Thymus (tissue), 11 donors: ENCODE data around the gene CARMIL1. TPM values are rescaled to one million over a fixed set of nuclear protein-coding genes. Genes with fewer than 3 reads are reported as not detected.

Experiments
- DNase-seq, 9 donors: peaks; one replicate each; pipeline ENCODE4 v3.0.0-alpha.2; 2013; ENCODE audit warnings: low spot score in 9 of 9, low read depth in 6 of 9, missing footprints in 1 of 9
- H3K27ac ChIP-seq, 2 donors: one replicate each; pipeline ENCODE4 v1.5.1; 2013; ENCODE audit warnings: control low read depth in 1 of 2, low read depth in 1 of 2, low read length in 1 of 2, mild to moderate bottlenecking in 1 of 2, moderate library complexity in 1 of 2
- H3K27me3 ChIP-seq, 2 donors: one replicate each; pipeline ENCODE4 v1.5.1; 2013; ENCODE audit warnings: low read length in 1 of 2; ENCODE audit not compliant: control insufficient read depth in 2 of 2, insufficient read depth in 1 of 2
- H3K36me3 ChIP-seq, 2 donors: one replicate each; pipeline ENCODE4 v1.5.1; 2013; ENCODE audit warnings: low read length in 1 of 2, mild to moderate bottlenecking in 1 of 2, moderate library complexity in 1 of 2; ENCODE audit not compliant: control insufficient read depth in 2 of 2, insufficient read depth in 2 of 2
- H3K4me1 ChIP-seq, 2 donors: one replicate each; pipeline ENCODE4 v1.5.1; 2013; ENCODE audit warnings: low read length in 2 of 2; ENCODE audit not compliant: control insufficient read depth in 2 of 2, insufficient read depth in 2 of 2
- H3K4me3 ChIP-seq, 2 donors: one replicate each; pipeline ENCODE4 v1.5.1; 2013; ENCODE audit warnings: low read length in 2 of 2, control low read depth in 1 of 2, mild to moderate bottlenecking in 1 of 2
- H3K9me3 ChIP-seq, 2 donors: one replicate each; pipeline ENCODE4 v1.5.1; 2013; ENCODE audit warnings: low read length in 1 of 2, mild to moderate bottlenecking in 1 of 2; ENCODE audit not compliant: control insufficient read depth in 2 of 2, insufficient read depth in 1 of 2
- WGBS: extraction: QIAGEN DNeasy Blood & Tissue Kit; methylation state at CpG from one replicate; pipeline ENCODE4 v1.1.7; 2013; 5-methylcytosine and 5-hydroxymethylcytosine counted together
- polyA plus RNA-seq: library from polyadenylated mRNA; stranded (reverse); fragments of 200-250 nt; gene quantifications from one replicate; pipeline ENCODE4 v1.2.3, GENCODE V29; 2013
- total RNA-seq: library from RNA; stranded (reverse); fragments of 120-200 nt; gene quantifications from one replicate; pipeline ENCODE4 v1.2.4, GENCODE V29; 2013
- donor health status: healthy.

CARMIL1 gene
- total and polyA plus RNA-seq, 2 donors = 17.4 to 29.9 TPM

DNA sequence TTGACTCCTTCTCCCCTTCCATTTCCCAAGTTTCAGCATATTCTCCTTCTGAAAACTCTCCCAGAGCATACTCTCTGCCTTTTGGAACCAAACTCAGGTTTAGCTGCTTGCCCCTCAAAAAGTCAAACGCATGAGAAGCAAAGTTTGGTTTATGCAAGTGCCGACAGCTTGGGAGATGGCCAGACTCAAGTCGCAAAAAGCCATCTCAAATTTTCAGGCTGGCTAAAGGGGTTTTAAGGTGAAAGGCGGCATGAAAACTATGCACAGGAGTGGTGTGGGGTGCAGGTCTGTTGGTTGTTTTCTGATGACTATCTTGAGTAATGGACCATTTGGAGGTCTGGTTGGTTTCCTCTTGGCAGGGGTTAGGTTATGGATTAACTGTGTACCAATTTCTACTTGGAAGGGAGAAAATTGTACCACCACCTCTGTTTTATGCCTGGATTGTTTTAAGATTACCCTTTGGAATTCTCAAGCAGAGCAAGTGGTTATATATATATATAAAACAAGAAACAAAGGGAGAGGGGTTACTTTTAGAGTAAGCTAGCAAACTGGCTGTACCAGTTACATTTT, 320.4 kb downstream of the CARMIL1 start:
- Histone ChIP-seq H3K36me3 (peaks cover 8 to 9% of the 10 kb centered on the region in 2 donors), H3K4me3 (no peak overlapping the region), H3K9me3 (no peaks in the 10 kb centered on the region), H3K27ac (peak overlapping the region in 1 of 2 donors; percentile 20), H3K4me1 (peaks cover 0 to 7% of the 10 kb centered on the region in 2 donors), H3K27me3 (no peaks in the 10 kb centered on the region)
- DNase-seq = no peak
- WGBS = 93% methylated on average over 4 of the region's 4 CpGs

DNA sequence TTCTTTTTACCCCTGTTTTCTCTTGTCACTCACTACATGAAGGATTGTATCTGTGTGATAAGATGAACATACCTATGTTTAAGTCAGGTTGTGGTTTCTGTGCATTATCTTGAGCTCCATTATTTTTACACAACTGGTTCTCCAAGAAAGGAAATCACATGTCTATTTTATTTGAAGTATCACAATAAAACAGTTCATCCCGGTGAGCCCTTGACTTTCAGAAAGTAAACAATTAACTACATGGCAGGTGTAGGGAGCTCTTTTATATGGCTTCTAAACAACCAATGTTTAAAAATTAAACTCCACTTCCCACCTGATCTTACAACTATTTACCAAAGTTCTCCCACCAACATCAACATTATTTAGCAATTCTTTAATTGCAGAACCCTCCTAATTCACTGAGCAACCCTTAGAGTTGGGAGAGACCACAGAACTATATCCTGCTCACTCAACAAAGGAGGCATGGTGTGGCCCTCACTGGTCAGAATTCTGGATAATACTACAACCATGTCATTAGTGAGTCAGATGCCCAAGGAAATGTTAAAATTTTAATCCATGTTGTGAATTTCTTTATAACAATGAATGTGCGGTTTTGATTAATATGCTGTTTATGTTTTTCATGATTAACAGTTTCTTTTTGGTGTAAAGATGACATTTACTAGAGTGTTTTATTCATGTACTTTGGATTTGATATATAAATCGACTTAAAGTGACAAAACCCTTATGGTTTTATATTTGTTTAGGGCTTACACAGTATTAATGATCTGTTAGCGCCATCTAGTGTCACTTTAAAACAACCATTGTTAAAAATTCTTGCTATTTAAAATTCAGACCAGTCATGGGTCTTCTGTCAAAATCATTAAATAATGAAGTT, 322.9 kb downstream of the CARMIL1 start:
- Histone ChIP-seq H3K4me3 (no peak overlapping the region), H3K27me3 (no peaks in the 10 kb centered on the region), H3K9me3 (no peaks in the 10 kb centered on the region), H3K36me3 (peaks cover 17 to 21% of the 10 kb centered on the region in 2 donors), H3K4me1 (peaks cover 0 to 10% of the 10 kb centered on the region in 2 donors), H3K27ac (no peak overlapping the region)
- WGBS = 30% methylated on average over 4 of the region's 4 CpGs
- DNase-seq = peak in 8 of 9 donors; percentile 27 to 65 (median 40)

DNA sequence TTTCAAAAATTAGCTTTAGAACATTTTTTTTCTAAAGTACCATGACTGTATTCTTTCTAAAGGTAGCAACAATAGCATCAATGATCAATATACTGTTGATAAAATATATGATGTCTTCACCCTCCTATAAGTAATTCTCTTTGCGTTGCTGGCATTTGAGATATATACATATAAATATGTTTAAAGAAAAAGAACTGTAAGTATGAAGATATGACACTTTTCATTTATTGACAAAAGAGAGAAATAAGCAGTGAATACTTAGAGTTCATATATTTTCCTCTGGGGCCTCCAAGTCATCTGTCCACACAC, 323.5 kb downstream of the CARMIL1 start:
- Histone ChIP-seq H3K27ac (no peak overlapping the region), H3K4me1 (peaks cover 0 to 10% of the 10 kb centered on the region in 2 donors)
- WGBS = 98% methylated on average over 1 of the region's 1 CpG

DNA sequence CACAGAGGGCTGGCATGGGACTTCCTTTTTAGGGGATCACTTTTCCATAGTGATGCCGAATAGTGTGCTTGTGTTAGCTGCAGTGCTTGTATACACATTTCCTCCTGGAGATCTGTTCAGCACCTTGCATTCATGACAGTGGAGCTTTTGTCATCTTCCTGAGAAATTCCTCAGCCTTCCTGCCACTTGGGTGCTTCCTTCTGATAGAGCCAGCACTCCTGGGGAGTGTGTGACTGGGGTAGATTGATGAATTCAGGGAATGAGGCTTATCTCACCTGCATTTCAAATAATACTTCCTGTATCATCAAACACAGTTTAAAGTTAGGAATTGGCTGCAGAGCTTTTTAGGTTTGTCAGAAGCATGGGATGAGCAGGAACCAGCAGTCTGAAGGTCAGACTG, 324.1 kb downstream of the CARMIL1 start:
- 100% methylated on average over 1 of the region's 1 CpG for WGBS
- no peak overlapping the region for H3K27ac ChIP-seq
- no peak for DNase-seq
- no peak overlapping the region for H3K4me3 ChIP-seq
- H3K36me3 ChIP-seq = peaks cover 21% of the 10 kb centered on the region in 2 donors
- H3K27me3 ChIP-seq = no peaks in the 10 kb centered on the region
- no peaks in the 10 kb centered on the region for H3K9me3 ChIP-seq
- peaks cover 0 to 10% of the 10 kb centered on the region in 2 donors for H3K4me1 ChIP-seq

More for the DNA sequence above, 323.5 kb downstream of the CARMIL1 start:
- H3K9me3 ChIP-seq = no peaks in the 10 kb centered on the region
- no peaks in the 10 kb centered on the region for H3K27me3 ChIP-seq
- peaks cover 21% of the 10 kb centered on the region in 2 donors for H3K36me3 ChIP-seq
- no peak overlapping the region for H3K4me3 ChIP-seq
- no peak for DNase-seq

DNA sequence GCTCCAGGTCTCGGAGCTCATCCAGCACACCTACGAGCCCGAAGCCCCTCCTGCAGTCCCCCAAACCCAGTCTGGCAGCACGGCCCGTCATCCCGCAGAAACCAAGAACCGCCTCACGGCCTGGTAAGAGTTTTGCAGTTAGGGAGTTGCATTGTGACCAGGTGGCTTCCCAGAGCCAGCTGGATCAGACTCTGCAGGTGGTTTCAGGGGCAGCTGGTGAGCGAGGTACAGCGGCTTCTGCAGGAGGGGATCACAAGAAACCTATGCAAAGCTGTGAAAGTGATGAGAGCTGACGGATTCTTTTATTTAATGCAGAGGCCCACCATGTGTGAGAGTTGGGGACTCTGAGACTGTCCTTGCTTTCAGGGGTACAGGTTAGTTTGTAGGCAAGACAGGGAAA, 327.0 kb downstream of the CARMIL1 start:
- WGBS = 95% methylated on average over 11 of the region's 11 CpGs

DNA sequence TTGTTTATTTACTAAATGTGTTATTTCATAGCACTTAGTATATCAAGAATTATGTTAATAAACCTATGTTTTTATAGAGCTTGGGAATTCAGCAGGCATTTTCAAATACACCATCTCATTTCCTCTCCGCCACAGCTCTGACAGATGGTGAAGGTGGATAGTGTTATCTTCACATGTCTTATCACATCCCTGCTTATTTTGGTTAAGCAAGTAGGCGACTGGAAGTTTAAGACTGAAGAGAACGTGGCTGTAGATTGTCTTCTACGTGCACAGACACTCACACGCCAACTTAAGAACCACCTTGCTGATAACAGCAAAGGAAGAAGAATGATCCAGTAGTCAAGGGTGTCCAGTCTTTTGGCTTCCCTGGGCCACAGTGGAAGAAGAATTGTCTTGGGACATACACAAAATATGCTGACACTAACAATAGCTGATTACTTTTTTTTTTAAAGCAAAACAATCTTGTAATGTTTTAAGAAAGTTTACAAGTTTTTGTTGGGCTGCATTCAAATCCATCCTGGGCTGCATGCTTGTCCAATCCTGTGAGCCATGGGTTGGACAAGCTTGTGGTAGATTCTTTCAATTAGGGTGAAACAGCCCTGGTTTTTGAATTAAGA, 329.5 kb downstream of the CARMIL1 start:
- Histone ChIP-seq H3K4me3 (no peak overlapping the region), H3K4me1 (peaks cover 0 to 8% of the 10 kb centered on the region in 2 donors), H3K9me3 (no peaks in the 10 kb centered on the region), H3K27me3 (no peaks in the 10 kb centered on the region), H3K36me3 (peaks cover 17 to 22% of the 10 kb centered on the region in 2 donors), H3K27ac (no peak overlapping the region)
- DNase-seq = no peak
- WGBS = 91% methylated on average over 5 of the region's 5 CpGs

More for the DNA sequence above, 327.0 kb downstream of the CARMIL1 start:
- DNase-seq = no peak
- Histone ChIP-seq H3K9me3 (no peaks in the 10 kb centered on the region), H3K27ac (no peak overlapping the region), H3K4me3 (no peak overlapping the region), H3K27me3 (no peaks in the 10 kb centered on the region), H3K4me1 (peaks cover 0 to 10% of the 10 kb centered on the region in 2 donors), H3K36me3 (peaks cover 18 to 27% of the 10 kb centered on the region in 2 donors)

DNA sequence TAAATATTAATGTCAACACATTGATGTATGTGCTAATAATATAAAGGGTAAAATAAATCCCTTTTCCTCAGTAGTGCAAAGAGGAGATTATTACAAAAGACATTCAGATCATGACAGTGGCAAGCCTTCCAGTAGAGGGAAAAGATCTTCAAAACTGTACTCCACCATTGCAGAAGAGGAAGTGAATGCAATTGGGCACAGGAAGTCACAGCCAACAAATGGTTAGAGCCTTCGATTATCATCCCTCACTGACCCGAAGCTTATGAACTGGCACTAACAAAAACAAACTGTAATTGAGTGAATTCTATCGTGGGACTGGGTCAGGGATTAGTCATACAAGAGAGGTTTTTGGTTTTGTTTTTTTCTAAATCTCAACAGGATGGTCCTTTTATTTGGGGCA, 333.5 kb downstream of the CARMIL1 start:
- Histone ChIP-seq H3K4me3 (no peak overlapping the region), H3K27me3 (no peaks in the 10 kb centered on the region), H3K27ac (no peak overlapping the region), H3K9me3 (no peaks in the 10 kb centered on the region), H3K36me3 (peaks cover 3 to 9% of the 10 kb centered on the region in 2 donors), H3K4me1 (no peaks in the 10 kb centered on the region)
- WGBS = 86% methylated on average over 3 of the region's 3 CpGs
- no peak for DNase-seq

DNA sequence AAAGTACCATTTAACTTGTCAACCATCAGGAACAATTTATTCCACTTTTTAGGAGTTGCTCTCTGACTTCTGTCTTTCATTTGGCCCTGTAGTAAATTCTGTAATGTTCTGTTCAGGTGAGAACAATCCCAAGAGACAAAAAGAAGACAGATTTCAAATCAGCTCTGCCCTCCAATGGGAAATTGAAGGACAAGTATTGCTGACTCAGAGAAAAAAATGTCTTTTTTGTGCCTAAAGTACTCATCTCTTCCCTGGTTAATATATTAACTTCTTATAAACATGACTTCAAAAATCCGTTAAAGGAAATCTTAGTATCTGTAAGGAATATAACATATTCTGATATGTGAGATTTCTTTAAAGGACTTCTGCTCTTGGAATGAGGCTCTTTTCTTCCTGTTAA, 334.2 kb downstream of the CARMIL1 start:
- Histone ChIP-seq H3K9me3 (no peaks in the 10 kb centered on the region), H3K4me3 (no peak overlapping the region), H3K4me1 (no peaks in the 10 kb centered on the region), H3K27me3 (no peaks in the 10 kb centered on the region), H3K27ac (no peak overlapping the region), H3K36me3 (peaks cover 3 to 9% of the 10 kb centered on the region in 2 donors)
- WGBS = 95% methylated on average over 1 of the region's 1 CpG
- no peak for DNase-seq

DNA sequence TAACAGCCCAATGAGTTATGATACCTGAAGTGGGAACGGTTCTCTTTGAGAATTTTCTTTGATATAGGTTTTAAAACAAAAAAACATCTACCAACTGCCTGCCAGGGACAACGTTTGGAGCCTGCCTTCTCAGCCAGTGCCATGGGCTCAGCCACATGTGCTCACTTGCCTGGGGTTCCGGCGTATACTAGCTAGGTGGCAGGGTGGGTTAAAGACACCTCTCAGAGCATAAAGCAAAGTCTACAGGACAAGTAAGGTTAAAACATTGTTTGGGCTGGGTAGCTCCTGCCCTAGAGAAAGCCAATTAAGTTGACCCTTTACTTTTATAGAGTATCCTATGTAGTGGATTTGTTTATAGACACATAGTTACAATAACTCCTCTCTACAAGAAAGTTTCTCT, 334.9 kb downstream of the CARMIL1 start:
- peaks cover 0 to 5% of the 10 kb centered on the region in 2 donors for H3K36me3 ChIP-seq
- 97% methylated on average over 4 of the region's 4 CpGs for WGBS
- no peak overlapping the region for H3K4me3 ChIP-seq

More for the DNA sequence above, 334.9 kb downstream of the CARMIL1 start:
- Histone ChIP-seq H3K9me3 (no peaks in the 10 kb centered on the region), H3K27ac (no peak overlapping the region), H3K4me1 (no peaks in the 10 kb centered on the region), H3K27me3 (no peaks in the 10 kb centered on the region)
- DNase-seq = no peak
